C4-2B (cell line): ENCODE measurements around the gene HIVEP3.

Experiments
- CTCF ChIP-seq: fragments of 450-650 bp; conservative IDR thresholded peaks from 2 replicates; pipeline ENCODE4 v1.5.1; 2017; ENCODE audit warnings: mild to moderate bottlenecking
- ZFX ChIP-seq: fragments of 450-650 bp; IDR thresholded peaks from 2 replicates; pipeline ENCODE4 v1.6.1; 2017

GRCh38 chr1:41715441-41716095 lies 203.2 kb downstream of the HIVEP3 start:
- TF ChIP-seq CTCF (no peak), ZFX (no peak)
